Measurements from ENCODE around the gene SAP130.

DNA sequence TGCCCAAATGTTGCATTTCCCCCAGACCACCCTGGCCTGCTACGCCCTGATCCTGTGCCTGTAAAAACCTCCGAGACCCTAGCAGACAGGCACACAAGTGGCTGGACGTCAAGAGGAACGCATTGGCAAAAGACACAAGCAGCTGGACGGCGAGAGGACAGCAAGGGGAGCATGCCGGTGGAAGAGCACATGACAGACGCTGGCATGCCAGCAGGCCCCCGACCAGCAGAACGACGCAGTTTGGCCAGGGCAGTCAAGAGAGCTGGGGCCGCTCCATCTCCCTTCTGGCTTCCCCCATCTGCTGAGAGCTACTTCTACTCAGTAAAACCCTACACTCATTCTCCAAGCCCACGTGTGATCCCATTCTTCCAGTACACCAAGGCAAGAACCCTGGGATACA is 42.1 kb downstream of the SAP130 start:
- TF ChIP-seq CTCF (optimal IDR thresholded peaks at IDR 0.05 in 1 of 3, IDR thresholded peaks at IDR 0.05 in 1 of 3, conservative IDR thresholded peaks at IDR 0.05 in 1 of 3; ENCODE audit: extremely low read depth in 1 of 3, insufficient read depth in 2 of 3, low read length in 3 of 3): no peak
- no peak for TF ChIP-seq EZH2 (IDR thresholded peaks at IDR 0.05; ENCODE audit: low read length)

Measured in keratinocyte (primary cell).